NK-92 (cell line): ENCODE measurements around the gene SHB.

Source experiments
- DNase-seq: peaks from one replicate; lab custom pipeline; 2025; ENCODE audit not compliant: unreplicated experiment; lab: John Stamatoyannopoulos, UW

SHB gene

GRCh38 chr9:38068701-38069628 lies at the start of gene SHB:
Gene SHB, minus strand, starts transcription at chr9:38069227. Its CDS starts 582 bp downstream, at chr9:38068645.
- DNase-seq: no peak

- DNase-seq: no peak
These were observed 48.6 kb upstream of the SHB start for GRCh38 chr9:38117651-38118050.

- DNase-seq: no peak
These were observed 45.9 kb upstream of the SHB start for GRCh38 chr9:38114905-38115304.

- no peak for DNase-seq
These were observed 43.4 kb upstream of the SHB start for GRCh38 chr9:38112456-38112855.

GRCh38 chr9:38112049-38112448 lies 43.0 kb upstream of the SHB start:
- DNase-seq: no peak

GRCh38 chr9:38110476-38110875 lies 41.4 kb upstream of the SHB start:
- DNase-seq: no peak

- DNase-seq: no peak
These were observed 40.6 kb upstream of the SHB start for GRCh38 chr9:38109601-38110000.

- no peak for DNase-seq
These were observed 39.3 kb upstream of the SHB start for GRCh38 chr9:38108326-38108725.

- DNase-seq: no peak
These were observed 38.8 kb upstream of the SHB start for GRCh38 chr9:38107811-38108304.

GRCh38 chr9:38107405-38107804 lies 38.4 kb upstream of the SHB start:
- no peak for DNase-seq

- DNase-seq: no peak
These were observed 37.5 kb upstream of the SHB start for GRCh38 chr9:38106488-38106887.

GRCh38 chr9:38103340-38103739 lies 34.3 kb upstream of the SHB start:
- no peak for DNase-seq

- DNase-seq: no peak
These were observed 32.4 kb upstream of the SHB start for GRCh38 chr9:38101423-38101822.

GRCh38 chr9:38096238-38096805 lies 27.3 kb upstream of the SHB start:
- DNase-seq: no peak

- no peak for DNase-seq
These were observed 25.1 kb upstream of the SHB start for GRCh38 chr9:38094165-38094564.

- DNase-seq: no peak
These were observed 23.6 kb upstream of the SHB start for GRCh38 chr9:38092656-38093055.

- DNase-seq: no peak
These were observed 23.1 kb upstream of the SHB start for GRCh38 chr9:38092200-38092524.

GRCh38 chr9:38091310-38092199 lies 22.5 kb upstream of the SHB start:
- DNase-seq: no peak

GRCh38 chr9:38090170-38090569 lies 21.1 kb upstream of the SHB start:
- no peak for DNase-seq

- no peak for DNase-seq
These were observed 20.5 kb upstream of the SHB start for GRCh38 chr9:38089387-38090165.
